Measurements from ENCODE around the gene SMARCB1. TPM values are rescaled to one million over a fixed set of nuclear protein-coding genes. Genes with fewer than 3 reads are reported as not detected.

Gene SMARCB1
- total RNA-seq, 3 donors from 2014 or later, result 34.6 to 60.2 (median 50.1) TPM

DNA sequence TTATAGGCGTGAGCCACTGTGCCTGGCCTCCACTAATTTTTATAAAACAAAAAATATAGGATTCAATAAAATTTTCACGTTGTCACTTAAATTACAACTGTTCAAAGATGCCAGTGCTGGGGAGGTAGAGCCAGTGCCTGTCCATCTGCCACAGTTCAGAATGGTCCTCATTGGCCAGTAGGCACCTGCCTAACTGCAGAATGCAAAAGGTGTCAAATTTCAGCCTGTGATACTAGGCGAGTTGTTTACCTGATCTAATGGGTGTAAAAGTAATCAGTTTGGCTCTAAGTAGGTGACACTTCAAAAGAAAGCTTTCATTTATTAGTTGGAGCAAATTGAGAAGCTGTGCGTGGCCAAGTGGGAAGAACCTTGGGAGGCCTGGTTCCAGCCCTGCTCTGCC lies 2.4 kb downstream of the SMARCB1 start:
- TF ChIP-seq POLR2AphosphoS5 (IDR thresholded peaks at IDR 0.05), result no peak
- TF ChIP-seq POLR2A (IDR thresholded peaks at IDR 0.05), result no peak
- TF ChIP-seq, protein P1, sequence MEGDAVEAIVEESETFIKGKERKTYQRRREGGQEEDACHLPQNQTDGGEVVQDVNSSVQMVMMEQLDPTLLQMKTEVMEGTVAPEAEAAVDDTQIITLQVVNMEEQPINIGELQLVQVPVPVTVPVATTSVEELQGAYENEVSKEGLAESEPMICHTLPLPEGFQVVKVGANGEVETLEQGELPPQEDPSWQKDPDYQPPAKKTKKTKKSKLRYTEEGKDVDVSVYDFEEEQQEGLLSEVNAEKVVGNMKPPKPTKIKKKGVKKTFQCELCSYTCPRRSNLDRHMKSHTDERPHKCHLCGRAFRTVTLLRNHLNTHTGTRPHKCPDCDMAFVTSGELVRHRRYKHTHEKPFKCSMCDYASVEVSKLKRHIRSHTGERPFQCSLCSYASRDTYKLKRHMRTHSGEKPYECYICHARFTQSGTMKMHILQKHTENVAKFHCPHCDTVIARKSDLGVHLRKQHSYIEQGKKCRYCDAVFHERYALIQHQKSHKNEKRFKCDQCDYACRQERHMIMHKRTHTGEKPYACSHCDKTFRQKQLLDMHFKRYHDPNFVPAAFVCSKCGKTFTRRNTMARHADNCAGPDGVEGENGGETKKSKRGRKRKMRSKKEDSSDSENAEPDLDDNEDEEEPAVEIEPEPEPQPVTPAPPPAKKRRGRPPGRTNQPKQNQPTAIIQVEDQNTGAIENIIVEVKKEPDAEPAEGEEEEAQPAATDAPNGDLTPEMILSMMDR (IDR thresholded peaks at IDR 0.05), result no peak
- H3K27me3 ChIP-seq, result no peaks in the 10 kb centered on the region
- H3K36me3 ChIP-seq, result no peaks in the 10 kb centered on the region
- no peak for DNase-seq (ENCODE audit: low spot score in 2 of 2)
- no peaks in the 10 kb centered on the region for H3K9me3 ChIP-seq
- intact Hi-C loops (cut with DNase I; ENCODE audit: low total_unique reads), result no loop called here
- H3K4me3 ChIP-seq, result no peak overlapping the region
- peaks cover 3 to 5% of the 10 kb centered on the region in 2 donors for H3K4me1 ChIP-seq
- peak overlapping the region in 1 of 2 donors; percentile 2 for H3K27ac ChIP-seq

DNA sequence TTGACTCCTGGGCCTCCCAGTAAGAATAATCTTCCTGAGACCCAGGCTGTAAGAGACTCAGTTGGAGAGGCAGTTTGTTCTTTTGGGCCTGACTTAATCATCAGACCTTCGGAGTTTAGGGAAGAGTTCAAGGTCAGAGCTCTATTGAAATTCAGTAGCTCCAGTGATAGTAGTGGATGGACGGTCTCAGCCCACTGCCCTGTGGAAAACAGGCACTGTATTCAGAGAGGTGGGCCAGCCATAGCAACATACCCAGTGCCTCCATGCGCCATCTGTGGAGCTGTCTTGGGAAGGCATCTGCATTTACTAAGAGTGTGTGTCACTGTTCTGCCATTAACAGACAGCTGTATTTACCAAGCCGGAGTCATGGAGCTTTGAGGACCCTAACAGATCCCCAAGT lies 2.9 kb downstream of the SMARCB1 start:
- Histone ChIP-seq H3K27me3 (no peaks in the 10 kb centered on the region), H3K4me3 (no peak overlapping the region), H3K9me3 (no peaks in the 10 kb centered on the region), H3K4me1 (peaks cover 3 to 5% of the 10 kb centered on the region in 2 donors), H3K36me3 (no peaks in the 10 kb centered on the region), H3K27ac (peak overlapping the region in 1 of 2 donors; percentile 2)
- intact Hi-C loops (cut with DNase I; ENCODE audit: low total_unique reads), result no loop called here
- DNase-seq (ENCODE audit: low spot score in 2 of 2), result no peak
- TF ChIP-seq, protein P1 (IDR thresholded peaks at IDR 0.05), result no peak
- TF ChIP-seq POLR2AphosphoS5 (IDR thresholded peaks at IDR 0.05), result no peak
- TF ChIP-seq POLR2A (IDR thresholded peaks at IDR 0.05), result no peak

DNA sequence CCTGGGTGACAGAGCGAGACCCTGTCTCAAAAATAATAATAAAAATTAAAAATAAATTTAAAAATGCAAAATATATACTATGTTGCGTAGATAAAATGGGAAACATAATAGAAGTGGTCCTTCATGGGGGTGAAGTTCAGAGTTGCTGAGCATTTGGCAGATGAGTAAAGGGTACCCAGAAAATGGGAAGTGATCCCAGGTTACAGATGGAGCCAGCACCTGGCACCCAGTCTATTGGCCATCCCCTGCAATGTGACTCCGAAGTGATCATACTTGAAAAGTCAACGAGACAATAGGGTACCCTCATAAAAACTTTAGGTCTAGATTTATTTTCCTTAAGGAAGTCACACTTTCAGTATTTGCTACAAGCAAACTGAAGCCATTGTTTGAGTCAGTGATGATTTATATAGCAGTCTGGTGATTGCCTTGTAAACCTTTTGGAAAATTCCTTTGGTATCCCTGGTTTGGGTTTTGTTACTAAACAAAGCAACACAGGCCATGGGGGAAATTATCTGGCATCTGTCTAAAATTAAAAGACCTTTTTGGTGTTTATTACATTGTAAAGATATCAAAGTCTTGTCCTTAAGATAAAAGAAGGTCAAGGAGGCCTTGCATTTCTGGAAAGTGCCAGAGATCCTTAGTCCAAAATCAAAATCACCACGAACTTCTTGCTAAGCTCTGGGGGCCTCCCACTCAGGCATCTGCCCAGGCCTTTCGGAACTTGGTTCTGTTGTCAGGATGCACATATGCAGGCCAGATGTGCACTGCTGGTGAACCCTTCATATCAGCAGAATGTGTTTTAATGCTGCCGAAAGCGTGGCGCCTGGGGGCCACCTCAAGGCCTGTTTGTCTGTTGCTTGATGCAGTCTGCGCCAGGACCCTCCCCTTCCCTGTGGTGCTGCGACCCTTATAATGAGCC lies 4.3 kb downstream of the SMARCB1 start:
- Histone ChIP-seq H3K4me3 (no peak overlapping the region), H3K4me1 (peaks cover 3 to 4% of the 10 kb centered on the region in 2 donors), H3K9me3 (no peaks in the 10 kb centered on the region), H3K27ac (peak overlapping the region; percentile 65 to 72), H3K36me3 (no peaks in the 10 kb centered on the region), H3K27me3 (no peaks in the 10 kb centered on the region)
- intact Hi-C loops (cut with DNase I; ENCODE audit: low total_unique reads), result no loop called here
- TF ChIP-seq POLR2AphosphoS5 (IDR thresholded peaks at IDR 0.05) (peak in 1 of 3 donors; percentile 41), POLR2A (IDR thresholded peaks at IDR 0.05) (no peak)
- TF ChIP-seq, protein P1 (IDR thresholded peaks at IDR 0.05), result no peak
- no peak for DNase-seq (ENCODE audit: low spot score in 2 of 2)

DNA sequence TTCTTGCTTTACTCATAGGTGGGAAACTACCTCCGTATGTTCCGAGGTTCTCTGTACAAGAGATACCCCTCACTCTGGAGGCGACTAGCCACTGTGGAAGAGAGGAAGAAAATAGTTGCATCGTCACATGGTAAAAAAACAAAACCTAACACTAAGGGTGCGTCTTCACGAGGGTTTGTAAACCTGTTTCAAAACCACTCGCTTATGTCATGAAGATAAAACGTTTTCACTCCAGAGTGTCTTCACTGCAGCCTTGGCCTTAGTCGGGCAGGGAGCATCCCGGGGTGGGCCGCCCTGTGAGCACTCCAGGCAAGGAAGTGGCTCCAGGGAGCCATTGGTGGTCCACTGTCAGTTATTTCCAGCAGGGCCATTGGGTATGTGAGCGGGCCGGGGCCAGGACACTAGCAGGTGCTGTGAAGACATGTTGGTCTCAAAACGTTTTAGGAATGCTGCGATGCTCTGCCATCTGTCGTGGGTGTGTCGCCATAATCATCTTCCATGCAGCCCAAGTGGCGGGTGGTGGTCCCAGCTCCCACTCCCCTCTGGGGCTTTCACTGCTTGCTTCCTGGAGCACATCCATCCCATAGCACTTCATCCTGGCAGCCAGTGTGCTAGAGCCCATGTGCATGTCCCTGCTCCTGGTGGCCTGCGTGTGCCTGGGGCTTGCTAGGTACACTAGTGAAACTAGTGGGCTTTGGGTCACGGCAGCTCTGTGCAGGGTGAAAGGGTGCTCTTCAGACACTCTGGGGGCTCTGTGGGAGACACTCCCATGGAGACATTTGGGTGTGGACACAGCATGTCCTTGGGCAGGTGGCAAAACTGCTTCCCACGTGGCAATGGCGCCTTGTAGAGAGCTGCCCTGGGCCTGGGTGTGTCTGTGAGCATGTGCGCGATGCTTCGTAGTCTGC lies 5.2 kb downstream of the SMARCB1 start:
- no peak for DNase-seq (ENCODE audit: low spot score in 2 of 2)
- Histone ChIP-seq H3K27me3 (no peaks in the 10 kb centered on the region), H3K36me3 (no peaks in the 10 kb centered on the region), H3K9me3 (no peaks in the 10 kb centered on the region), H3K27ac (peak overlapping the region; percentile 65 to 72), H3K4me3 (no peak overlapping the region), H3K4me1 (no peaks in the 10 kb centered on the region)
- TF ChIP-seq, protein P1 (IDR thresholded peaks at IDR 0.05), result no peak
- TF ChIP-seq POLR2AphosphoS5 (IDR thresholded peaks at IDR 0.05) (no peak), POLR2A (IDR thresholded peaks at IDR 0.05) (no peak)
- intact Hi-C loops (cut with DNase I; ENCODE audit: low total_unique reads), result no loop called here

All from breast epithelium (tissue), 4 donors.